Measurements from ENCODE around the gene PIR.

The PIR gene

GRCh38 chrX:15465347-15465746 is 27.8 kb downstream of the PIR start:
- no peak for TF ChIP-seq CTCF (IDR thresholded peaks at IDR 0.05; ENCODE audit: low read depth, low read length)
- in situ Hi-C loops (cut with HindIII; ENCODE audit: low sequenced_read_pairs) = no loop called here
- H3K4me3 ChIP-seq (ENCODE audit: low read depth, low read length) = no peak overlapping the region
- DNase-seq (ENCODE audit: low read depth, low spot score) = no peak

DNA sequence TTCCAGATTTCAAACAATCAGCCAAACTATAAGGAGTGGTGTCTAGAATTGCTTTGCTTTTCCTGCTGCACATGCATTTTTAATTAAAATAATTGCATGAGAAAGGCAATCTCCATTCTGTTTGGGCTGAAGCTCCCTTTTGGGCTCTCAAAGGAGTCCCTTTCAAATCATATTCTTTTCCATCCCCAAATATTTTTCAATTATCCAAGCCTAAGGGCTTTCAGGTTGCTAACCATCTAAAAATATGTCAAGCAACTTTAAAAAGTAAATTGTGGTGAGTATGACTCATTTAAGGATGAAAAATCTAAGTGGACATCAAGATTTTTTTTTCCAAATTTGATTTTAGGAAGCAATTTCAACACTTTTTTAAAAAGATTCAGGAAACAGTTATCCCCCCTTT is 28.4 kb downstream of the PIR start:
- in situ Hi-C loops (cut with HindIII; ENCODE audit: low sequenced_read_pairs) = no loop called here
- DNase-seq (ENCODE audit: low read depth, low spot score) = no peak
- no peak overlapping the region for H3K4me3 ChIP-seq (ENCODE audit: low read depth, low read length)
- no peak for TF ChIP-seq CTCF (IDR thresholded peaks at IDR 0.05; ENCODE audit: low read depth, low read length)

- in situ Hi-C loops (cut with HindIII; ENCODE audit: low sequenced_read_pairs) = no loop called here
- H3K4me3 ChIP-seq (ENCODE audit: low read depth, low read length) = no peak overlapping the region
- no peak for DNase-seq (ENCODE audit: low read depth, low spot score)
- no peak for TF ChIP-seq CTCF (IDR thresholded peaks at IDR 0.05; ENCODE audit: low read depth, low read length)
Measured at GRCh38 chrX:15451913-15452312, 41.2 kb downstream of the PIR start.

DNA sequence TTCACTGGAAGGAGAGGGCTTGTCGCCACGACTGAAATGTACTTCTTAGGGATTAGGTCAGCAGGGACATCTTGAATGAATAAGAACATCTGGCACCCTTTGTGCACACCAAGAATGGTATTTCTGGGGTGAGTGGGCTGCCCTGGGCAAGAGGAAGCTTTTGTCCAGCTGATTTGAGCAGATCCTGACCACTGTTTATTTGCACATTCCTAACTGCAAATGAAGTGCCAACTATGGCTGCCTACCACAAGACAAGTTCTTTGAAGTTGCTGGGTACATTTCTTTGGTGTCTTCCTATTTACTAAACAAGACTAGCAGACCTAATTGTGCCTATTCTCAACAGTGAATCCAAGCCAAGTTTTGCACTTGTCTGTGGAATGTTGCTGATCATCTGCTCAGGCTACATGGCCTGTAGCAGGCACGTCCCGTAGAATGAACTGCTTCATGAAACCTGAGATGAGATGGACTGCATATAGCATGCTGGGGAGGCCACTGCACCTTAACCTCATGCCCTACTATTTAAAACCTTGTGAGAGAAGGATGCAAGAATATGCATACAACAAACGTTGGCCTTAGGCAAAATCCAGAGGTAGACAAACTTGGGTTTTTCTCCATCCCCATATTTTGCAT is 45.0 kb downstream of the PIR start:
- no peak for TF ChIP-seq CTCF (IDR thresholded peaks at IDR 0.05; ENCODE audit: low read depth, low read length)
- peak; percentile 31 for DNase-seq (ENCODE audit: low read depth, low spot score)
- no peak overlapping the region for H3K4me3 ChIP-seq (ENCODE audit: low read depth, low read length)
- in situ Hi-C loops (cut with HindIII; ENCODE audit: low sequenced_read_pairs) = no loop called here

DNA sequence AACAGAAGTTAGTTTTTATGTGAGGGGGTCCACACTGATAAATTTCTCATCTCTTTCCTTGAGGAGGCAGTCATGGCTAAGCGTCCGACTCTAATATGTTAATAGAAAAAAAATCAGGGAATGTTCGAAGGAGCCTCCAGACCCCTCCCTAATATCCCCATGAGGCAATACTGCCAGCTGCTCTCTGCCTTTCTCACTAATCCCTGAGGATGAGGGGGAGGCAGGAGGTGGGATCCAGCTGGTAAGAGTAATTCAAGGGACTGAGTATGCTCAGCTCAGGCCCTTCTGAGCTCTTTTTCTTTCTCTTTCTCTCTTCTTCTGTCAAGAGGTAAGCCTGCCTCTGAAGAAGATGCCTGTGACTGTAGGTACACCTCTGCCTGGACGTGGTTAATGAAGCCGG is 51.7 kb downstream of the PIR start:
- DNase-seq (ENCODE audit: low read depth, low spot score) = no peak
- TF ChIP-seq CTCF (IDR thresholded peaks at IDR 0.05; ENCODE audit: low read depth, low read length) = no peak
- no peak overlapping the region for H3K4me3 ChIP-seq (ENCODE audit: low read depth, low read length)
- in situ Hi-C loops (cut with HindIII; ENCODE audit: low sequenced_read_pairs) = no loop called here

- no peak for DNase-seq (ENCODE audit: low read depth, low spot score)
- in situ Hi-C loops (cut with HindIII; ENCODE audit: low sequenced_read_pairs) = no loop called here
- H3K4me3 ChIP-seq (ENCODE audit: low read depth, low read length) = no peak overlapping the region
- no peak for TF ChIP-seq CTCF (IDR thresholded peaks at IDR 0.05; ENCODE audit: low read depth, low read length)
Measured at GRCh38 chrX:15438332-15438731, 54.8 kb downstream of the PIR start.

DNA sequence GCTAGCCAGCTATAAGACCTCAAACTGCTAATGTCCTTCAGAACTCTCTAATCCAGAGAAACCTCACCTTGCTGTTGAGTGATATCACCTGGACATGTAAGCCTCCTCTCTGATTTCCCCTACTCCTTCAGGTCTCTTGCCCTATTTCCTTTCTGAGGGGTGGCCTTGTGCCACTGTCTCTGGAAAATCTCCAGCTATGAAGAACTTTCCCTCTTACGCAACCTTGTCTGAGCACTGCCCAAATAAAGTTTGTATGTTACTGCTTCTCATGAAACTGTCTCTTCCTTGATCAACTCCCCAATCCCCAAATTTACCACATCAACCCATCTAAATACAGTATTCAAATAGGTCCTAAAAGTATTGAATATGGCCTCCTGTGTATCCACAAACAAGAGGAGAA is 55.4 kb downstream of the PIR start:
- H3K4me3 ChIP-seq (ENCODE audit: low read depth, low read length) = no peak overlapping the region
- no peak for TF ChIP-seq CTCF (IDR thresholded peaks at IDR 0.05; ENCODE audit: low read depth, low read length)
- in situ Hi-C loops (cut with HindIII; ENCODE audit: low sequenced_read_pairs) = no loop called here
- DNase-seq (ENCODE audit: low read depth, low spot score) = no peak
